GM04504 (cell line): ENCODE data around the gene VPS45.
"Not testable (repeated sequence)": the region's sequence is repeated elsewhere in the genome, so short reads cannot be mapped to it uniquely, and the experiment has no call there.

Experiments
- DNase-seq: peaks from one replicate; pipeline ENCODE4 v3.0.0-alpha.2; 2012; ENCODE audit warnings: low read depth

Gene VPS45

GRCh38 chr1:150134537-150134936, 67.0 kb downstream of the VPS45 start:
- DNase-seq: no peak

- DNase-seq: not testable (repeated sequence)
Observed at GRCh38 chr1:150135400-150135799, 67.8 kb downstream of the VPS45 start.

- DNase-seq: no peak
Observed at GRCh38 chr1:150138044-150138443, 70.5 kb downstream of the VPS45 start.

- no peak for DNase-seq
Observed at GRCh38 chr1:150141452-150141851, 73.9 kb downstream of the VPS45 start.

- no peak for DNase-seq
Observed at GRCh38 chr1:150142083-150142482, 74.5 kb downstream of the VPS45 start.

- no peak for DNase-seq
Observed at GRCh38 chr1:150144606-150145005, 77.0 kb downstream of the VPS45 start.

GRCh38 chr1:150146016-150146415, 78.4 kb downstream of the VPS45 start:
- DNase-seq: not testable (repeated sequence)

GRCh38 chr1:150146849-150147542, 79.4 kb downstream of the VPS45 start:
- no peak for DNase-seq

- no peak for DNase-seq
Observed at GRCh38 chr1:150148837-150149270, 81.3 kb downstream of the VPS45 start.

- peak; percentile 50 for DNase-seq
Observed at GRCh38 chr1:150149271-150150132, 81.9 kb downstream of the VPS45 start, which contains the start of gene PLEKHO1. Gene PLEKHO1, plus strand, starts transcription at chr1:150149916. Its CDS starts 342 bp downstream, at chr1:150150258.

- DNase-seq: no peak
Observed at GRCh38 chr1:150150133-150151021, 82.8 kb downstream of the VPS45 start.

GRCh38 chr1:150151291-150152181, 84.0 kb downstream of the VPS45 start:
- no peak for DNase-seq

- DNase-seq: no peak
Observed at GRCh38 chr1:150152182-150152536, 84.6 kb downstream of the VPS45 start.

- DNase-seq: no peak
Observed at GRCh38 chr1:150152772-150153456, 85.3 kb downstream of the VPS45 start.

GRCh38 chr1:150154143-150154542, 86.6 kb downstream of the VPS45 start:
- no peak for DNase-seq

GRCh38 chr1:150155413-150156071, 88.0 kb downstream of the VPS45 start:
- no peak for DNase-seq

GRCh38 chr1:150156868-150157603, 89.5 kb downstream of the VPS45 start:
- no peak for DNase-seq

- no peak for DNase-seq
Observed at GRCh38 chr1:150159550-150159949, 92.0 kb downstream of the VPS45 start.

- DNase-seq: no peak
Observed at GRCh38 chr1:150160964-150161621, 93.5 kb downstream of the VPS45 start.
